GM23338 (cell line): ENCODE measurements around the gene NAPB. TPM values are rescaled to one million over a fixed set of nuclear protein-coding genes. Genes with fewer than 3 reads are reported as not detected.

Source experiments
- ATAC-seq: fragments of 200-7000 bp; cut with Tn5 transposase; 3 replicates; pipeline ENCODE4 v1.9.1; 2020
- DNase-seq: peaks from one replicate; pipeline ENCODE4 v3.0.0-alpha.2; 2015; ENCODE audit warnings: low spot score
- H2AFZ ChIP-seq: fragments of 200-600 bp; sonication (generic); 2 replicates; pipeline ENCODE4 v1.8.0; 2016; ENCODE audit warnings: antibody characterized with exemption, mild to moderate bottlenecking, moderate library complexity
- H3F3A ChIP-seq: fragments of 200-600 bp; sonication (generic); replicated peaks from 2 replicates; pipeline ENCODE4 v1.8.0; 2017; ENCODE audit warnings: antibody characterized with exemption, mixed run types, low read depth
- H3K27ac ChIP-seq: fragments of 200-600 bp; sonication (generic); 2 replicates; pipeline ENCODE4 v1.6.1; 2016; ENCODE audit warnings: low read depth
- H3K27me3 ChIP-seq: fragments of 200-600 bp; sonication (generic); 2 replicates; pipeline ENCODE4 v1.8.0; 2016; ENCODE audit warnings: mild to moderate bottlenecking, mixed run types, moderate library complexity; ENCODE audit not compliant: insufficient read depth
- H3K36me3 ChIP-seq: fragments of 200-600 bp; sonication (generic); 2 replicates; pipeline ENCODE4 v1.8.0; 2016; ENCODE audit warnings: mild to moderate bottlenecking; ENCODE audit not compliant: insufficient read depth
- H3K4me1 ChIP-seq: fragments of 200-600 bp; sonication (generic); 2 replicates; pipeline ENCODE4 v1.8.0; 2016; ENCODE audit warnings: mild to moderate bottlenecking, moderate library complexity; ENCODE audit not compliant: insufficient read depth
- H3K4me2 ChIP-seq: fragments of 200-600 bp; sonication (generic); 2 replicates; pipeline ENCODE4 v1.7.1; 2017; ENCODE audit warnings: mixed run types
- H3K4me3 ChIP-seq: fragments of 200-600 bp; sonication (generic); 2 replicates; pipeline ENCODE4 v1.6.1; 2016; ENCODE audit warnings: mixed run types
- H3K79me2 ChIP-seq: fragments of 200-600 bp; sonication (generic); replicated peaks from 2 replicates; pipeline ENCODE4 v1.8.0; 2017; ENCODE audit warnings: mild to moderate bottlenecking; ENCODE audit not compliant: insufficient read depth
- H3K9me2 ChIP-seq: fragments of 200-600 bp; sonication (generic); 2 replicates; pipeline ENCODE4 v1.8.0; 2017; ENCODE audit not compliant: insufficient read depth
- H4K20me1 ChIP-seq: fragments of 200-600 bp; sonication (generic); replicated peaks from 2 replicates; pipeline ENCODE4 v1.8.0; 2017; ENCODE audit warnings: mild to moderate bottlenecking; ENCODE audit not compliant: insufficient read depth
- H3K27ac Mint-ChIP-seq: 2 replicates; pipeline ENCODE4 v1.8.0; 2020; ENCODE audit warnings: inconsistent platforms, mild to moderate bottlenecking, moderate library complexity, mixed read lengths
- H3K27me3 Mint-ChIP-seq: 3 replicates; pipeline ENCODE4 v1.8.0; 2022; ENCODE audit warnings: low read depth, mild to moderate bottlenecking, moderate library complexity, mixed read lengths, inconsistent platforms; ENCODE audit not compliant: insufficient read depth, poor library complexity
- H3K36me3 Mint-ChIP-seq: 3 replicates; pipeline ENCODE4 v1.8.0; 2021; ENCODE audit warnings: low read depth, mild to moderate bottlenecking, inconsistent platforms, moderate library complexity, mixed read lengths
- H3K4me1 Mint-ChIP-seq: 3 replicates; pipeline ENCODE4 v1.8.0; 2020; ENCODE audit warnings: mild to moderate bottlenecking, inconsistent platforms, mixed read lengths
- H3K4me3 Mint-ChIP-seq: 3 replicates; pipeline ENCODE4 v1.8.0; 2021; ENCODE audit warnings: moderate library complexity, mild to moderate bottlenecking, inconsistent platforms, mixed read lengths
- H3K9me3 Mint-ChIP-seq: 3 replicates; pipeline ENCODE4 v1.8.0; 2020; ENCODE audit warnings: moderate library complexity, mild to moderate bottlenecking, inconsistent platforms, mixed read lengths
- CREB1 ChIP-seq: fragments of 250-450 bp; sonication (Bioruptor Pico); IDR thresholded peaks from 2 replicates; pipeline ENCODE4 v1.5.0; 2020; ENCODE audit warnings: low read depth, mild to moderate bottlenecking, moderate library complexity
- ETS1 ChIP-seq: IDR thresholded peaks from 2 replicates; pipeline ENCODE4 v1.6.1; 2016; ENCODE audit warnings: antibody characterized with exemption
- EZH2 ChIP-seq: fragments of 200-600 bp; sonication (generic); IDR thresholded peaks from one replicate; pipeline ENCODE4 v1.8.0; 2017; ENCODE audit warnings: antibody characterized with exemption, mild to moderate bottlenecking, low read depth; ENCODE audit not compliant: unreplicated experiment
- EZH2phosphoT487 ChIP-seq: fragments of 200-600 bp; sonication (generic); IDR thresholded peaks from one replicate; pipeline ENCODE4 v1.8.1; 2018; ENCODE audit warnings: antibody characterized with exemption; ENCODE audit not compliant: unreplicated experiment
- JUNB ChIP-seq: IDR thresholded peaks from one replicate; pipeline ENCODE4 v1.6.1; 2016; ENCODE audit warnings: antibody characterized with exemption; ENCODE audit not compliant: unreplicated experiment
- NANOG ChIP-seq: IDR thresholded peaks from 2 replicates; pipeline ENCODE4 v1.6.1; 2016; ENCODE audit warnings: antibody characterized with exemption, borderline replicate concordance
- POLR2AphosphoS5 ChIP-seq: IDR thresholded peaks from 2 replicates; pipeline ENCODE4 v1.6.1; 2016; ENCODE audit warnings: antibody characterized with exemption, low read depth
- STAT1 ChIP-seq: IDR thresholded peaks from one replicate; pipeline ENCODE4 v1.6.1; 2016; ENCODE audit warnings: antibody characterized with exemption; ENCODE audit not compliant: unreplicated experiment
- ZNF114 ChIP-seq: fragments of 250-450 bp; sonication (Bioruptor Pico); IDR thresholded peaks from 2 replicates; pipeline ENCODE4 v1.5.0; 2020; ENCODE audit warnings: mild to moderate bottlenecking, moderate library complexity
- ZNF331 ChIP-seq: fragments of 250-450 bp; sonication (Bioruptor Pico); IDR thresholded peaks from 2 replicates; pipeline ENCODE4 v1.5.0; 2020; ENCODE audit warnings: low read depth, mild to moderate bottlenecking, moderate library complexity
- polyA plus RNA-seq: library from polyadenylated mRNA; unstranded; fragments of >200 nt; fragmentation: Nextera tagmentation; extraction: Ambion mirVana; gene quantifications from 2 replicates; pipeline ENCODE4 v1.2.1, GENCODE V29; 2016
- total RNA-seq: library from RNA; depleted of rRNA; stranded (reverse); fragments of >200 nt; shearing (Covaris generic); gene quantifications from 2 replicates; pipeline ENCODE4 v1.2.3, GENCODE V29; 2014
- TF ChIP-seq, protein P1 (sequence below): IDR thresholded peaks from one replicate; pipeline ENCODE4 v1.6.1; 2018; ENCODE audit warnings: antibody characterized with exemption; ENCODE audit not compliant: unreplicated experiment
- TF ChIP-seq, protein P2 (sequence below), 2 experiments: fragments of 200-600 bp in 1 of 2; sonication (generic) in 1 of 2; conservative IDR thresholded peaks; 2 replicates each; pipeline versions ENCODE4 v1.5.1 to v1.6.1; 2016 to 2017; ENCODE audit warnings: antibody characterized with exemption in 2 of 2, low read depth in 2 of 2, mild to moderate bottlenecking in 2 of 2, moderate library complexity in 1 of 2

Gene NAPB
- total and polyA plus RNA-seq, 2 experiments from 2014 or later, result 7.3 to 18.1 TPM

DNA sequence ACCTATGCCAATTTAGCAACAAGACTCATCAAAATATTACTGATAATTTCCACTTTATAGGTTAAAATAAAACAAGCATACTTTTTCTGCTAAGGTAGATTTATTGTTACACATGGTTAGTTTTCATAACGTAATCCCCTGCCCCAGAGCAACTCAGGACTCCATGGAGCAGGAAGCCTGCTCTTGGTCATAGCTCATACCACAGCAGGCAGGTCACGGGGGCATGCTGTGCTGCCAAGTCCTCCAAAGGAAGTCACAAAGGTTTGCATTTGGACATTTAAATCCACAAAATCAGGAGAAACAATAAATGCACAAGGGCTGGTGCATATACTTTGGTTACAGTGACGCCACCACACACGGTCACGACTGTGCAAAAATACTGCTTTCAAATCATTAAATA is 46.8 kb downstream of the NAPB start (continued):
- TF ChIP-seq, protein P1, sequence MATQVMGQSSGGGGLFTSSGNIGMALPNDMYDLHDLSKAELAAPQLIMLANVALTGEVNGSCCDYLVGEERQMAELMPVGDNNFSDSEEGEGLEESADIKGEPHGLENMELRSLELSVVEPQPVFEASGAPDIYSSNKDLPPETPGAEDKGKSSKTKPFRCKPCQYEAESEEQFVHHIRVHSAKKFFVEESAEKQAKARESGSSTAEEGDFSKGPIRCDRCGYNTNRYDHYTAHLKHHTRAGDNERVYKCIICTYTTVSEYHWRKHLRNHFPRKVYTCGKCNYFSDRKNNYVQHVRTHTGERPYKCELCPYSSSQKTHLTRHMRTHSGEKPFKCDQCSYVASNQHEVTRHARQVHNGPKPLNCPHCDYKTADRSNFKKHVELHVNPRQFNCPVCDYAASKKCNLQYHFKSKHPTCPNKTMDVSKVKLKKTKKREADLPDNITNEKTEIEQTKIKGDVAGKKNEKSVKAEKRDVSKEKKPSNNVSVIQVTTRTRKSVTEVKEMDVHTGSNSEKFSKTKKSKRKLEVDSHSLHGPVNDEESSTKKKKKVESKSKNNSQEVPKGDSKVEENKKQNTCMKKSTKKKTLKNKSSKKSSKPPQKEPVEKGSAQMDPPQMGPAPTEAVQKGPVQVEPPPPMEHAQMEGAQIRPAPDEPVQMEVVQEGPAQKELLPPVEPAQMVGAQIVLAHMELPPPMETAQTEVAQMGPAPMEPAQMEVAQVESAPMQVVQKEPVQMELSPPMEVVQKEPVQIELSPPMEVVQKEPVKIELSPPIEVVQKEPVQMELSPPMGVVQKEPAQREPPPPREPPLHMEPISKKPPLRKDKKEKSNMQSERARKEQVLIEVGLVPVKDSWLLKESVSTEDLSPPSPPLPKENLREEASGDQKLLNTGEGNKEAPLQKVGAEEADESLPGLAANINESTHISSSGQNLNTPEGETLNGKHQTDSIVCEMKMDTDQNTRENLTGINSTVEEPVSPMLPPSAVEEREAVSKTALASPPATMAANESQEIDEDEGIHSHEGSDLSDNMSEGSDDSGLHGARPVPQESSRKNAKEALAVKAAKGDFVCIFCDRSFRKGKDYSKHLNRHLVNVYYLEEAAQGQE, result no peak
- TF ChIP-seq ZNF114 (no peak), POLR2AphosphoS5 (no peak), NANOG (no peak), STAT1 (no peak), EZH2phosphoT487 (no peak), JUNB (no peak), ZNF331 (no peak), EZH2 (no peak)
- TF ChIP-seq, protein P2, sequence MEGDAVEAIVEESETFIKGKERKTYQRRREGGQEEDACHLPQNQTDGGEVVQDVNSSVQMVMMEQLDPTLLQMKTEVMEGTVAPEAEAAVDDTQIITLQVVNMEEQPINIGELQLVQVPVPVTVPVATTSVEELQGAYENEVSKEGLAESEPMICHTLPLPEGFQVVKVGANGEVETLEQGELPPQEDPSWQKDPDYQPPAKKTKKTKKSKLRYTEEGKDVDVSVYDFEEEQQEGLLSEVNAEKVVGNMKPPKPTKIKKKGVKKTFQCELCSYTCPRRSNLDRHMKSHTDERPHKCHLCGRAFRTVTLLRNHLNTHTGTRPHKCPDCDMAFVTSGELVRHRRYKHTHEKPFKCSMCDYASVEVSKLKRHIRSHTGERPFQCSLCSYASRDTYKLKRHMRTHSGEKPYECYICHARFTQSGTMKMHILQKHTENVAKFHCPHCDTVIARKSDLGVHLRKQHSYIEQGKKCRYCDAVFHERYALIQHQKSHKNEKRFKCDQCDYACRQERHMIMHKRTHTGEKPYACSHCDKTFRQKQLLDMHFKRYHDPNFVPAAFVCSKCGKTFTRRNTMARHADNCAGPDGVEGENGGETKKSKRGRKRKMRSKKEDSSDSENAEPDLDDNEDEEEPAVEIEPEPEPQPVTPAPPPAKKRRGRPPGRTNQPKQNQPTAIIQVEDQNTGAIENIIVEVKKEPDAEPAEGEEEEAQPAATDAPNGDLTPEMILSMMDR (conservative IDR thresholded peaks at IDR 0.05; ENCODE audit: low read depth in 2 of 2), result no peak

- DNase-seq (no peak), ATAC-seq (no peak)
- Histone ChIP-seq H3F3A (no peaks in the 10 kb centered on the region), H3K4me3 (no peak overlapping the region), H3K36me3 (peaks cover 14% of the 10 kb centered on the region; the same call in 1 of the 2 replicates), H3K4me2 (no peak overlapping the region), H3K9me2 (no peaks in the 10 kb centered on the region), H2AFZ (no peak overlapping the region), H3K27me3 (no peaks in the 10 kb centered on the region), H3K27ac (no peak overlapping the region), H3K79me2 (peaks cover 24% of the 10 kb centered on the region), H3K4me1 (no peaks in the 10 kb centered on the region), H4K20me1 (peaks cover 22% of the 10 kb centered on the region)
- Mint-ChIP-seq H3K27ac (no peak overlapping the region), H3K4me3 (no peak overlapping the region), H3K36me3 (peaks cover 65% of the 10 kb centered on the region), H3K9me3 (no peaks in the 10 kb centered on the region), H3K27me3 (peaks cover 2% of the 10 kb centered on the region), H3K4me1 (peaks cover 3% of the 10 kb centered on the region; the same call in 2 of the 3 replicates)
- no peak for TF ChIP-seq ZNF331
- no peak for TF ChIP-seq CREB1
- TF ChIP-seq, protein P1, result no peak
- TF ChIP-seq EZH2, result no peak
- TF ChIP-seq ZNF114, result no peak
- TF ChIP-seq ETS1, result no peak
Observed at GRCh38 chr20:23371496-23371895, 49.8 kb downstream of the NAPB start.
